CD14-positive monocyte (primary cell): ENCODE measurements around the gene KIRREL3. TPM values are rescaled to one million over a fixed set of nuclear protein-coding genes. Genes with fewer than 3 reads are reported as not detected.

Experiments used
- DNase-seq, 3 donors: peaks; one replicate each; pipeline ENCODE4 v3.0.0-alpha.2; 2011 to 2022
- H2AFZ ChIP-seq: 2 replicates; pipeline ENCODE4 v1.6.0; 2012; ENCODE audit warnings: mild to moderate bottlenecking, low read depth, low read length, inconsistent platforms; ENCODE audit not compliant: insufficient read depth, poor library complexity, severe bottlenecking
- H3K27ac ChIP-seq, 2 donors: 1 replicate in 1 of 2; 2 replicates in 1 of 2; pipeline ENCODE4 v1.5.1; 2012 to 2013; ENCODE audit warnings: low read length in 2 of 2, control low read depth in 1 of 2, inconsistent platforms in 1 of 2, low read depth in 1 of 2, mild to moderate bottlenecking in 1 of 2
- H3K27me3 ChIP-seq, 2 donors: one replicate each; pipeline versions ENCODE4 v1.6.0 to v1.6.1; 2011 to 2013; ENCODE audit warnings: low read length in 2 of 2; ENCODE audit not compliant: control insufficient read depth in 2 of 2, insufficient read depth in 2 of 2
- H3K36me3 ChIP-seq, 2 donors: replicated peaks in 1 of 2; 1 replicate in 1 of 2; 2 replicates in 1 of 2; pipeline versions ENCODE4 v1.5.1 to v1.6.1; 2012 to 2013; ENCODE audit warnings: low read length in 2 of 2, control low read depth in 1 of 2, inconsistent platforms in 1 of 2, mild to moderate bottlenecking in 1 of 2; ENCODE audit not compliant: insufficient read depth in 2 of 2, control insufficient read depth in 1 of 2
- H3K4me1 ChIP-seq, 2 donors: 1 replicate in 1 of 2; 2 replicates in 1 of 2; pipeline versions ENCODE4 v1.5.1 to v1.6.1; 2012 to 2013; ENCODE audit warnings: low read length in 2 of 2, control low read depth in 1 of 2, inconsistent platforms in 1 of 2, mild to moderate bottlenecking in 1 of 2, moderate library complexity in 1 of 2; ENCODE audit not compliant: insufficient read depth in 2 of 2, control insufficient read depth in 1 of 2
- H3K4me2 ChIP-seq: replicated peaks from 2 replicates; pipeline ENCODE3; 2012; ENCODE audit warnings: low read length, moderate library complexity, mild to moderate bottlenecking; ENCODE audit not compliant: poor library complexity, severe bottlenecking; ENCODE audit errors: extremely low read depth
- H3K4me3 ChIP-seq, 3 experiments: fragments of 200-600 bp in 1 of 3; sonication (generic) in 1 of 3; replicated peaks in 1 of 3; 1 replicate in 2 of 3; 2 replicates in 1 of 3; pipeline ENCODE4 v1.5.1; 2011 to 2013; ENCODE audit warnings: low read length in 3 of 3, mild to moderate bottlenecking in 3 of 3, control low read depth in 2 of 3, low read depth in 2 of 3, inconsistent platforms in 1 of 3, moderate library complexity in 1 of 3
- H3K79me2 ChIP-seq: 2 replicates; pipeline ENCODE4 v1.6.0; 2012; ENCODE audit warnings: mild to moderate bottlenecking, control low read depth, inconsistent platforms, low read length, moderate library complexity; ENCODE audit not compliant: insufficient read depth
- H3K9ac ChIP-seq: 2 replicates; pipeline ENCODE4 v1.6.0; 2017; ENCODE audit warnings: low read length, mild to moderate bottlenecking; ENCODE audit not compliant: insufficient read depth, poor library complexity, severe bottlenecking
- H3K9me3 ChIP-seq, 2 donors: replicated peaks in 1 of 2; 1 replicate in 1 of 2; 2 replicates in 1 of 2; pipeline versions ENCODE4 v1.5.1 to v1.6.1; 2012 to 2013; ENCODE audit warnings: low read length in 2 of 2, control low read depth in 1 of 2; ENCODE audit not compliant: control insufficient read depth in 1 of 2, insufficient read depth in 1 of 2
- H4K20me1 ChIP-seq: 2 replicates; pipeline ENCODE4 v1.6.0; 2012; ENCODE audit warnings: mild to moderate bottlenecking, low read length, control low read depth, moderate library complexity; ENCODE audit not compliant: insufficient read depth
- H3K27ac Mint-ChIP-seq, 7 donors: one replicate each; pipeline ENCODE4 v1.8.0; 2020; ENCODE audit warnings: mild to moderate bottlenecking in 7 of 7, mixed read lengths in 7 of 7, moderate library complexity in 6 of 7, inconsistent platforms in 2 of 7
- H3K27me3 Mint-ChIP-seq, 3 donors: one replicate each; pipeline ENCODE4 v1.8.0; 2021 to 2022; ENCODE audit warnings: low read depth in 3 of 3, mild to moderate bottlenecking in 3 of 3, mixed read lengths in 3 of 3, moderate library complexity in 3 of 3, inconsistent platforms in 1 of 3
- H3K36me3 Mint-ChIP-seq, 2 donors: one replicate each; pipeline ENCODE4 v1.8.0; 2020; ENCODE audit warnings: mixed read lengths in 2 of 2, inconsistent platforms in 1 of 2, mild to moderate bottlenecking in 1 of 2
- H3K4me1 Mint-ChIP-seq: one replicate; pipeline ENCODE4 v1.8.0; 2020; ENCODE audit warnings: mild to moderate bottlenecking, mixed read lengths
- H3K4me3 Mint-ChIP-seq, 2 donors: one replicate each; pipeline ENCODE4 v1.8.0; 2020; ENCODE audit warnings: mild to moderate bottlenecking in 2 of 2, mixed read lengths in 2 of 2, moderate library complexity in 1 of 2
- H3K9me3 Mint-ChIP-seq, 7 donors: one replicate each; pipeline ENCODE4 v1.8.0; 2020 to 2022; ENCODE audit warnings: mixed read lengths in 7 of 7, mild to moderate bottlenecking in 6 of 7, moderate library complexity in 6 of 7, inconsistent platforms in 2 of 7
- WGBS: methylation state at CpG from one replicate; pipeline ENCODE4 v1.1.5; 2013; ENCODE audit warnings: missing lambda C conversion rate; ENCODE audit not compliant: insufficient coverage; 5-methylcytosine and 5-hydroxymethylcytosine counted together
- intact Hi-C, 2 donors: fragments of 100-400 bp; cut with micrococcal nuclease; formaldehyde crosslinking; loops; one replicate each; pipeline versions ENCODE4 v1.15.0 to v1.15.1; 2023
- polyA plus RNA-seq, 3 donors: library from polyadenylated mRNA; depleted of rRNA in 1 of 3; unstranded in 2 of 3; stranded (reverse) in 1 of 3; fragments of 300-500 nt in 2 of 3; fragments of >200 nt in 1 of 3; fragmentation: Illumina TruSeq in 2 of 3; gene quantifications; 1 replicate in 2 of 3; 2 replicates in 1 of 3; pipeline ENCODE4 v1.2.3, GENCODE V29; 2012 to 2021
- TF ChIP-seq, protein P1 (sequence below): fragments of 200-600 bp; IDR thresholded peaks from one replicate; pipeline ENCODE4 v1.8.0; 2022; ENCODE audit warnings: antibody characterized with exemption, mild to moderate bottlenecking

The KIRREL3 gene
- polyA plus RNA-seq, 3 donors: not detected

DNA sequence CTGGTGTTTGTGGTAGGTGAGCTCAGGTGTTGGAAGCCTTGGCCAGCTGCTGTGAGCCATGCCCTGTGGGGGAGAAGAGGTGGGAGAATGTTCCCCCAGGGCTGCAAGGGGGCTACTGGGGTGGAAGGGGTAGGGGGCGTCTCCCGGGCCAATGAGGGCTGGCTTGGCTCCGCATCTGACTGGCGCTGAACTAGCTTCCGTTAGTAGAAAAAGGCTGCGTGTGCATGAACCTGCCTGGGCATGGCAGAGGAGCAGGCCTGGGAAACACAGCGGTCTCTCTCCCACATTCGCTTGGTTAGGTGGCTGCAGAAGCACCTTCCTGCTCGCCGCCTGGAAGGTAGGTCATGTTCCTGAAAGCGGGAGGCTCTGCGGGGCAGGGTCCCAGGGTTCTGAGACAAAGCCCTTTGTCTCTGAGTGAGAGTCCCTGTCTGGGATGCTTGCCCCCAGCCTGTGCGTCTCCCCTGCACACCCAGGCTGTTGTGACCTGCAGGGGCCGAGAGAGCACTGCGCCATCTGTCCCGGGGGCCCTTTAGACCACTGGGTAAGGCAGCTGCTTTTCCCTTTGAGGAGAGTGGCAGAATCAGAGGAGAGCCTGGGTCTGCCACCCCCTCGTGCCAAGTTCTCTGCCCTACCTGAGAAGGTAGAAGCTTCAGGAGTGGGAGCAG lies 466.3 kb downstream of the KIRREL3 start:
- Mint-ChIP-seq H3K27ac (no peak overlapping the region), H3K9me3 (peaks cover 0 to 3% (median 0%) of the 10 kb centered on the region in 7 donors), H3K4me3 (no peak overlapping the region), H3K36me3 (no peaks in the 10 kb centered on the region), H3K27me3 (peaks cover 2 to 5% (median 5%) of the 10 kb centered on the region in 3 donors), H3K4me1 (no peaks in the 10 kb centered on the region)
- Histone ChIP-seq H3K79me2 (no peaks in the 10 kb centered on the region), H3K4me1 (no peaks in the 10 kb centered on the region), H4K20me1 (no peaks in the 10 kb centered on the region), H3K36me3 (no peaks in the 10 kb centered on the region), H3K4me2 (no peak overlapping the region), H3K27me3 (no peaks in the 10 kb centered on the region), H3K4me3 (no peak overlapping the region), H3K9ac (no peak overlapping the region), H2AFZ (no peak overlapping the region), H3K27ac (no peak overlapping the region), H3K9me3 (no peaks in the 10 kb centered on the region)
- TF ChIP-seq, protein P1, sequence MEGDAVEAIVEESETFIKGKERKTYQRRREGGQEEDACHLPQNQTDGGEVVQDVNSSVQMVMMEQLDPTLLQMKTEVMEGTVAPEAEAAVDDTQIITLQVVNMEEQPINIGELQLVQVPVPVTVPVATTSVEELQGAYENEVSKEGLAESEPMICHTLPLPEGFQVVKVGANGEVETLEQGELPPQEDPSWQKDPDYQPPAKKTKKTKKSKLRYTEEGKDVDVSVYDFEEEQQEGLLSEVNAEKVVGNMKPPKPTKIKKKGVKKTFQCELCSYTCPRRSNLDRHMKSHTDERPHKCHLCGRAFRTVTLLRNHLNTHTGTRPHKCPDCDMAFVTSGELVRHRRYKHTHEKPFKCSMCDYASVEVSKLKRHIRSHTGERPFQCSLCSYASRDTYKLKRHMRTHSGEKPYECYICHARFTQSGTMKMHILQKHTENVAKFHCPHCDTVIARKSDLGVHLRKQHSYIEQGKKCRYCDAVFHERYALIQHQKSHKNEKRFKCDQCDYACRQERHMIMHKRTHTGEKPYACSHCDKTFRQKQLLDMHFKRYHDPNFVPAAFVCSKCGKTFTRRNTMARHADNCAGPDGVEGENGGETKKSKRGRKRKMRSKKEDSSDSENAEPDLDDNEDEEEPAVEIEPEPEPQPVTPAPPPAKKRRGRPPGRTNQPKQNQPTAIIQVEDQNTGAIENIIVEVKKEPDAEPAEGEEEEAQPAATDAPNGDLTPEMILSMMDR: no peak
- intact Hi-C loops: no loop called here
- 96% methylated on average over 11 of the region's 17 CpGs for WGBS
- no peak for DNase-seq

GRCh38 chr11:126533560-126533959 lies 467.0 kb downstream of the KIRREL3 start:
- no peaks in the 10 kb centered on the region for H3K27me3 ChIP-seq
- intact Hi-C loops: no loop called here
- no peak overlapping the region for H3K27ac ChIP-seq
- H3K27me3 Mint-ChIP-seq: peaks cover 5 to 7% (median 6%) of the 10 kb centered on the region in 3 donors
- no CpG with 5 or more reads among the region's 6 CpGs for WGBS
- H3K4me1 ChIP-seq: no peaks in the 10 kb centered on the region
- no peaks in the 10 kb centered on the region for H3K9me3 ChIP-seq
- no peaks in the 10 kb centered on the region for H3K4me1 Mint-ChIP-seq
- no peak overlapping the region for H2AFZ ChIP-seq
- H3K4me2 ChIP-seq: no peak overlapping the region
- no peak for DNase-seq
- no peak overlapping the region for H3K9ac ChIP-seq
- no peaks in the 10 kb centered on the region for H3K36me3 ChIP-seq
- TF ChIP-seq, protein P1: no peak
- peak overlapping the region in 2 of 7 donors; percentile 26 to 65 for H3K27ac Mint-ChIP-seq
- H3K36me3 Mint-ChIP-seq: no peaks in the 10 kb centered on the region
- no peaks in the 10 kb centered on the region for H3K79me2 ChIP-seq
- H3K9me3 Mint-ChIP-seq: peaks cover 0 to 3% (median 0%) of the 10 kb centered on the region in 7 donors
- H3K4me3 ChIP-seq: no peak overlapping the region
- H4K20me1 ChIP-seq: no peaks in the 10 kb centered on the region
- no peak overlapping the region for H3K4me3 Mint-ChIP-seq
